GM19025 (cell line): Measurements from ENCODE around the gene CHD2.
"Not testable (repeated sequence)": the region's sequence is repeated elsewhere in the genome, so short reads cannot be mapped to it uniquely, and the experiment has no call there.

Experiments
- ATAC-seq: cut with Tn5 transposase; IDR thresholded peaks from one replicate; pipeline ENCODE4 v1.9.1; 2021; ENCODE audit warnings: mild to moderate bottlenecking, low read depth, moderate library complexity; ENCODE audit not compliant: unreplicated experiment

Gene CHD2

GRCh38 chr15:92899948-92900730 is at the start of gene CHD2:
CHD2 (plus strand) TSS chr15:92900324; CDS start chr15:92901238, 914 bp downstream.
- ATAC-seq, result peak; percentile 38

DNA sequence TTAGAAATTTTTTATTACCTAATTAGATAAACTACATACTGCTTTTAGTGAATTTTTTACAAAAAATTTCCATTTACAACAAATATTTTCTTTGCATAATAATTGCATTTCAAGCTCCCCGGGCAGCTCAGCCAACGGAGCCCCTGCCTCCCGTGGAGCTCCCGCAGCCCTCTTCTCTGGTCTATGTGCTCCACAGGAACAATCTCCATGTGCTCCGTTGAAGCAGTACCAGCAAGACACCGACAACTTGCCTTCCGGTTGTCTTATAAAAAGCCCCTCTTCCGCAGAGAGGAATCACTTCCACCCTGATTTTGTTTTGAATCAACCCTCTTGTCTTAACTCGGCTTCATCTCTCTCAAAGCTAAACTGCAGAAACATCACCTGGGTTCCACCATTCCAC is 46.9 kb upstream of the CHD2 start:
- ATAC-seq, result no peak

DNA sequence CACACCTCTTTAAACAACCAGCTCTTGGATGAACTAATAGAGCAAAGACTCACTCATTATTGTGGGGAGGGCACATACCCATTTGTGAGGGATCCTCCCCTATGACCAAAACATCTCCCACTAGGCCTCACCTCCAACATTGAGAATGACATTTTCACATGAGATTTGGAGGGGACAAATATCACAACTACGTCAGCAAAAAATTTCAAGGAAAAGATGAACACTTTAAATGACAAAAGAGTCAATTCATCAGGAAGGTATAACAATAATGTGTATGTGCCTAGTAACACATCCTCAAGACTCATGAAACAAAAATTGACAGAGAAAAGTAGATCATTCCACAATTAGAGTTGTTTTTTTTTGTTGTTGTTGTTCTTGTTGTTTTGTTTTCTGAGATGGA is 38.4 kb upstream of the CHD2 start:
- ATAC-seq, result no peak

- ATAC-seq, result no peak
Observed at GRCh38 chr15:92864127-92864814, 35.9 kb upstream of the CHD2 start.

DNA sequence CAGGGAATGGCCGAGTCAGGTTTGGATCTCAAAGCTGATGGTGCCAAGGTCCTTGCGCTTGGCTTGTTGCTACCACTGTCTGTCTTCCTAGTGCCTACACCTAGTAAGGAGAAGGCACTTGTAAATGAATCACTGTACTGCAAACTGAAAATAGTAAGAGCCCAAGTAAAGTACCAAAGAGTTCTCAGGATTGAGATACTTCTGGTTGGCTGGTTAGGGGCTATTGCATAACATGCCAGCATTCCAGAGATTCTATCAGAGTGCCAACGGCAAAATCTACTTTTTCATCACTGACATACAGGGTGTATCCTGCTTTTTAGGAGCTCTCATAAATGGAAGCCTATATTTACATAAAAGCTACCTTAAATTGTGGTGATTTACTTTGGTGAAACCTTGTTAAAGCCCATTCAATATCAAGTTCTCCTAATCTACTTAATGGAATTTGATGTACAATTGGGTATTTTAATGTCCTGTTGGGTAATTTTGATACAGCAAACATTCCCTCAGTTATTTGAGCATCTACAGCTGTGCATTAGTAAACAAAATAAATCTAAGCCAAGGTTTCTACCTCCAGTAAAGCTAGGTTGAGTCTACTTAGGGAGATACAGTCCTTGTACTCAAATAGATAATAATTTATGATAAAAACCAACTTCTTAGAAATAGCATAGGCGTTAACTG is 30.7 kb upstream of the CHD2 start:
- no peak for ATAC-seq

GRCh38 chr15:92870010-92870591 is 30.0 kb upstream of the CHD2 start:
- ATAC-seq, result no peak

- ATAC-seq, result not testable (repeated sequence)
Observed at GRCh38 chr15:92872967-92873366, 27.2 kb upstream of the CHD2 start.

DNA sequence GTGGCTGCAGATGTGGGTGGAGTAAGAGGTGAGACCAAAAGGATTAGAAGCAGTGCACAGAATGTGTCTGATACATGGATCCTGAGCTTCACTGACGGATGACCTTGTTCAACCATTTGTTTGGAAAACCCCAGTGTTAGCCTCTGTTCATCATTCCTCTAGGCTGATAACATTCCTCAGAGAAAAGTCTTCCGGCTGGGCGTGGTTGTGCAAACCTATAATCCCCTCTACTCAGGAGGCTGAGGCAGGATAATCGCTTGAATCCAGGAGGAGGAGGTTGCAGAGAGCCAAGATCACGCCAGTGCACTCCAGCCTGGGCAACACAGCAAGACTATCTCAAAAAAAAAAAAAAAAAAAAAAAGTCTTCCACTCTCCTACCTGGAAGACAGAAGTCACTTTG is 23.1 kb upstream of the CHD2 start:
- ATAC-seq, result no peak

DNA sequence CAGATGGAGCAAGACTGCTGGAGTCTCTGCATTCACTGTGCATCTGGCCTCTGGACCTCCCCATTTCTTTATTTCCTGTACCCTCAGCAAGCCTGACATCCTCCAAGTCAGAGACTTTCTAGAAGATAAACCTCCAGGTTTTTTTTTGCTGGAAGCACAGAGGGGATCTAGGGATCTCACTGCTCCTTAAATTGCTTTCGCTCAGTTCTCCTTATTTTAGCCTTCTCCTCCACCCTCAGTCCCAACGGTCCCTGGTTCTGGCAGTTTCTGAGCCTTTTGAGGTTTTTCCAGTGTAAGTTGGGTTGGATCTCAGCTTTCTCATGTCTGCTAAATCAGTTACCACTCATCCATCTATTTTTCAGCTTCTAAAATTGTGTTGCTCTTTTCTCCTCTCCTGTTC is 22.7 kb upstream of the CHD2 start:
- ATAC-seq, result no peak

DNA sequence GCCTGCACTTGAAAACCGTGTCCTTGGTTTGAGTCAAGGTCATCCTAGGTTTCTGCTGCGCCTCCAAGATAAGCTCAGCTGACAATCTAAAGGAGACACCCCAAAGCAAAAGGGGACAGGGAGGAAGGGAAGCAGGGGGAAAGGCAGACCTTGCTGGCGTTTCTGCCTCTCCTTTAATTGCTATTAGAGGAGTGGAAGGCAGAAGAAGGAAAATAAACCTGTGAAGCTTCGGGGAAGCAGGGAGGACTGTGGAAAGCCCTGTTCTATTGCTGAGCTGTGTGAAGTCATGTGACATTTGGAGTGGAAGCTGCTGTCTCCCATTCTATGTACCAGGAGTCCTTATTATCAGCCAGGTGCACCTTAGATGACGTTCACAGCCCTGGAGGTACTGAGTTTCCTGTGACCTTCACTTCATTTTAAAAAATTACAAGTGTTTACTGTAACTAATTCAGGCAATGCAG is 21.5 kb upstream of the CHD2 start:
- ATAC-seq, result no peak

DNA sequence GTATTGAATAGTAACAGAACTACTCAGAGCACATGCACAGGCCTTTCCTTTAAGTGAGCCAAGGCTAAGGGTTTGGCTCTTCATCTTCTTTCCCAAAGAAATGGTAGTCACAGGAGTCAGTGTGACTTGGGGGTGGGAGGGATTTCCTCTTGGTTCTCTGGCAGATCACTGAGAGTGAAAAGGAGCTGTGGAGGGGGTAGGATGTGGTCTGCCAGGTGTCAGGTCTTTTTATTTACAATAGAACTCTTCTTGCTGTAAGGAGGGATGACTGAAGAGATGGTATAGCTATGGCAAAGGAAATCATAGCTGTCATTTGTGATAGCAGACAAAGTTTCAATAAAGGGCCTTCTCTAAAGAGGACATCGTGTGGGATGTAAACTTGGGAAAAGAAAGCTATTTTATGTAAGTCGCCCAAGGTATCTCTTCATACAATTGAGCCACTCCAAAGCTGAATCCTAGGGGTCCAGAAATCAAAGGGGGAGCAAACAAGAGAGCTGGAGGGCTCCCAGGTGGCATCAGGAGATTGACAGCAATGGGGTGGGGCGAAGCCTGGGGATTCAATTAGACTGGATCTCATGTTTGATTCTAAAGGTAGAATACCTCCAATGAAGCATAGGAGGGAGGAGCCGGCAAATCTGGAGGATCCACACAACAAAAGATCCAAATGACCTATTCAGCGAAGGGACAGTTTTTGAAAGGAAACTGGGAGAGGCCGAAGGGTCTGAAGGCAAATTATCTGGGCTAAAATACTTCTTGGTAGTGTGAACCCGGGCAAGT is 20.0 kb upstream of the CHD2 start:
- ATAC-seq, result no peak

GRCh38 chr15:92880796-92881195 is 19.3 kb upstream of the CHD2 start:
- no peak for ATAC-seq

GRCh38 chr15:92881211-92881754 is 18.8 kb upstream of the CHD2 start:
- ATAC-seq, result no peak

- peak; percentile 96 for ATAC-seq
Observed at GRCh38 chr15:92881802-92882696, 18.1 kb upstream of the CHD2 start.

DNA sequence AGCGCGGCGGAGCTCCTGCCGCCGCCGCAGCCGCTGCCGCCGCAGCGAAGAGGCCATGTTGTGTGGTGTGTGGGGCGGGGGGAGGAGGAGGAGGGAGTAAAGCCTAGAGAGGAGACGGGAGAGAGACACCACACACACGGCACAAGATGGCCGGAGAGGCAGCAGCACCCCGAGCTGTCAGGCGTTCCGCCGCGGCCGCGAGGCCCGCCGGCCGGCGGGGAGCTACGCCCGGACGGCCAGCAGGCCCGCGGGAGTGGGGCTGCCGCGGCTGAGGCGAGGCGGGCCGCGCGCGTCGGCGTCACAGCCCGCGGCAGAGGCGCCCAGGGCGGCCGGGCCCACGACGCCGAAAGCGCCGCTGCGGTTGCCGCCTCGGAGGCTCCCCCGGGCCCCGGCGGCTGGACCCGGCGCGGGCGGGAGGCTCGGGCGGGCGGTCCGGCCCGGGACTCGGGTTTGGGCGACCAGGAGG is 17.4 kb upstream of the CHD2 start:
- ATAC-seq, result peak; percentile 65

DNA sequence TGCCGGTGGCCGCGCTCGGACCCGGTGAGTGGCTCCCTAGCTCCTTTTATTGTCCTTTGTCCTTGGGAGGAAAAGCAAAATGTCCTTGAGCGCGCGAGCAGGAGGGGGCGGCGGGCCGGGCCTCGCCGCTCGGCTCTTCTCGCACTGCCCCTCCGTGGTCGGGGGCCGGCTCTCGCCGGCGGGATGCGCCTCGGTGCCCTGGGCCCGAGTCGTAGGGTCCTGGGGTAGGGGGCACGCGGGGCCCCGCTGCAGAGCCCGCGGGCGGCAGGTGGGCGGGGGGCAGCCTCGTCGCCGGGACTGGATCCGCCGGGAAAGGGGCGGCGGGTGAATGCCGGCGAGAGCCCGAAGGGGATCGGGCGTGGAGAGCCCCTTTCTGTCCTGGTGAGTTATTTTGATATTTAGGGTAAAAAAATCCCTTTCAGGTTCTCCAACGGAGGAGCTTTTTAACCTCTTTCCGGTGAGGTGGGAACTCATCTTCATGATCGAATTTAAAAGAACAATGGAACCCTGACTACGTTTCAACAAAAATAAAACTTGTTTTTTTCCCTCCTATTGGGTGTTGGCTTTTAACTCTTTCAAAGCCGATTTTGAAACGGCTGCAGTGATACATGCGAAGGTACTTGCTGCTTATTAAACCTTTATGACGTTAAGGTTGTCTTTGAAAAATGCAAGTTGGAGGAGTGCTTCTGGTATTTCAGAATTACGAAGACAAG is 16.8 kb upstream of the CHD2 start:
- ATAC-seq, result no peak

GRCh38 chr15:92883876-92884435 is 16.2 kb upstream of the CHD2 start:
- ATAC-seq, result no peak
